ENCODE measurements around the gene MVB12A. TPM values are rescaled to one million over a fixed set of nuclear protein-coding genes. Genes with fewer than 3 reads are reported as not detected.
A peak's percentile ranks its signal among the peaks of the same experiment; 100 is the strongest.

The MVB12A gene
- total and polyA plus RNA-seq, 2 of the 8 experiments (the other 6 are each of a cell fraction or from before 2014, with no cell fraction given) = 37.9 to 76.6 TPM

DNA sequence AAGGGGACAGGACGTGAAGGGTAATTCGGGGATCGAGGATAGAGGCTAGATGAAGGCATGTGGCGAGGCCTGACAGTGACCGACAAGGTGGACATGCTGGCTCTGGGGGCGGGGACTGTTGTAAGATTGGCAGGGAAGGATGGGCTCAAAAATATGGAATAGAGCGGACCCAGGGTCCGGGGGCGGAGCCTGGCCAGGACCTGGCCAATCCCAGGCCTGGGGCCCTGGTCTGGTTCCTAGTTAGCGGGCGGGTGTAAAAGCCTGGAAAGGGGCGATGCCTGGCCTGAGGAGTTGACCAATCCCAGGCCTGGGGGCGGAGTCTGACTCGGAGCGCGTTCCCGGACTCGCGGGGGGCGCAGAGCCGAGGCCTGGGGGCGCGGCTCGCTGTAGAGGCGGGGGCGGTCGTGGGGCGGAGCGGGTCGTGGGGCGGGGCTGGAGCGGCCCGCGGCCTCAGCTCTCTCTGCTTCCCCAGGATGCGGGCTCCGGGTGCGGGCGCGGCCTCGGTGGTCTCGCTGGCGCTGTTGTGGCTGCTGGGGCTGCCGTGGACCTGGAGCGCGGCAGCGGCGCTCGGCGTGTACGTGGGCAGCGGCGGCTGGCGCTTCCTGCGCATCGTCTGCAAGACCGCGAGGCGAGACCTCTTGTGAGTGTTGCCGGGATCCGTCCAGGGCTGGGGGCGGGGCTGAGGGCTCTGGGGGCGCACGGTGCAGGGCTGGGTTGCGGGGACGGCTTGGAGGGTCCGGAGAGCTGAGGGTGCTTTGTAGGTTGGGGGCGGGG lies 50.4 kb downstream of the MVB12A start, which contains the start of gene SLC27A1:
TSS of gene SLC27A1 (plus strand) at position 457 of the 774 bp plus-strand sequence. CDS start at position 474, 17 bp downstream.
- CTCF ChIA-PET (ENCODE audit: partially characterized antibody) = interaction anchor here (0.5 to 2.6 kb wide), 7 partner anchors 16 to 313 kb away, joined by 3 to 9 read pairs (median 3); no protein-coding TSS in a partner anchor
- FAIRE-seq = peak; percentile 58
- H3K9ac ChIP-seq (replicated peaks in 1 of 4; ENCODE audit: extremely low read depth in 1 of 4, low read depth in 3 of 4, low read length in 3 of 4) = no peak within 1 kb of the TSS; a peak in 2 of 7 replicates
- no peak within 1 kb of the TSS for H3K14ac ChIP-seq (ENCODE audit: insufficient read length)
- H3K79me2 ChIP-seq (ENCODE audit: control insufficient read depth in 1 of 2, insufficient read depth in 2 of 2, low read length in 2 of 2) = no peaks in the 10 kb centered on the region; a peak in 1 of 4 replicates
- no peak within 1 kb of the TSS for H2BK20ac ChIP-seq (ENCODE audit: low read length)
- H3K23me2 ChIP-seq (ENCODE audit: low read depth, low read length) = peaks cover 16% of the 10 kb centered on the region; the same call in 1 of the 2 replicates
- H3K27me3 ChIP-seq (replicated peaks in 1 of 4; ENCODE audit: control insufficient read depth in 3 of 4, extremely low read depth in 1 of 4, insufficient read depth in 3 of 4, low read length in 3 of 4) = peaks cover 0 to 11% (median 5%) of the 10 kb centered on the region in 4 experiments; a peak in 3 of 7 replicates
- peak within 1 kb of the TSS; percentile 91 to 96 for H3K4me2 ChIP-seq (ENCODE audit: insufficient read depth in 1 of 2, low read depth in 2 of 2, low read length in 2 of 2)
- H4K8ac ChIP-seq (ENCODE audit: extremely low read depth, insufficient read depth, low read length) = peak within 1 kb of the TSS; percentile 80
- H2BK5ac ChIP-seq (ENCODE audit: low read depth, low read length) = peak within 1 kb of the TSS; percentile 74; the same call in 1 of the 2 replicates
- no peaks in the 10 kb centered on the region for H3K9me3 ChIP-seq (ENCODE audit: insufficient read depth in 2 of 2, low read depth in 1 of 2, low read length in 1 of 2)
- no peaks in the 10 kb centered on the region for H4K20me1 ChIP-seq (replicated peaks in 1 of 2; ENCODE audit: control insufficient read depth in 1 of 2, insufficient read depth in 2 of 2, low read length in 2 of 2)
- H3K36me3 ChIP-seq (ENCODE audit: control insufficient read depth in 2 of 4, insufficient read depth in 4 of 4, low read length in 3 of 4) = no peaks in the 10 kb centered on the region
- no peak within 1 kb of the TSS for H3K23ac ChIP-seq (ENCODE audit: insufficient read length)
- H3K27ac ChIP-seq (ENCODE audit: low read depth, low read length) = no peak within 1 kb of the TSS
- H2BK15ac ChIP-seq (ENCODE audit: low read length) = peak within 1 kb of the TSS; percentile 90; the same call in 1 of the 2 replicates
- H4K5ac ChIP-seq (ENCODE audit: insufficient read length, low read depth, low read length) = peak within 1 kb of the TSS; percentile 73
- peak within 1 kb of the TSS; percentile 70 to 84 (median 79) for H3K4me3 ChIP-seq (ENCODE audit: extremely low read depth in 1 of 4, insufficient read depth in 2 of 4, low read depth in 3 of 4, low read length in 4 of 4)
- 2% methylated on average over 28 of the region's 67 CpGs; no CpG with 5 or more reads in 1 of the 2 experiments for WGBS, 2 experiments (ENCODE audit: extremely low coverage in 1 of 2, insufficient coverage in 1 of 2, insufficient read length in 1 of 2, insufficient replicate concordance in 2 of 2, low coverage in 1 of 2, low lambda C conversion rate in 2 of 2, missing lambda C conversion rate in 1 of 2)
- no peak within 1 kb of the TSS for H2BK120ac ChIP-seq (replicated peaks; ENCODE audit: low read depth, low read length)
- H3K18ac ChIP-seq (ENCODE audit: extremely low read depth, low read length) = peak within 1 kb of the TSS; percentile 94; the same call in 1 of the 2 replicates
- DNase-seq (ENCODE audit: low read depth in 1 of 2, low spot score in 2 of 2) = peak; percentile 96 to 97
- H3K4ac ChIP-seq (replicated peaks; ENCODE audit: insufficient read length, low read depth, low read length) = no peak within 1 kb of the TSS
- no peak within 1 kb of the TSS for H3K56ac ChIP-seq (replicated peaks; ENCODE audit: insufficient read length, low read depth, low read length)
- H2AK5ac ChIP-seq (ENCODE audit: low read depth, low read length) = no peak within 1 kb of the TSS
- peak within 1 kb of the TSS; percentile 65 for H4K91ac ChIP-seq (replicated peaks; ENCODE audit: insufficient read length, low read length)
- POLR2A ChIA-PET (ENCODE audit: partially characterized antibody) = interaction anchor here (0.5 to 2.4 kb wide), 11 partner anchors 10 to 136 kb away, joined by 3 to 11 read pairs (median 3); partner anchors contain the start of genes BST2 and PGLS
- H2AFZ ChIP-seq (ENCODE audit: low read length) = peak within 1 kb of the TSS; percentile 100
- peaks cover 0 to 20% (median 8%) of the 10 kb centered on the region in 4 experiments; a peak in 5 of 7 replicates for H3K4me1 ChIP-seq (replicated peaks in 1 of 4; ENCODE audit: control insufficient read depth in 3 of 4, insufficient read depth in 4 of 4, low read length in 3 of 4)
- peak within 1 kb of the TSS; percentile 96; the same call in 1 of the 2 replicates for H2BK12ac ChIP-seq (ENCODE audit: low read depth, low read length)
- no peaks in the 10 kb centered on the region for H3K79me1 ChIP-seq (ENCODE audit: low read depth, low read length)
- peak; percentile 81; a peak in 3 of 4 replicates for TF ChIP-seq HDAC2 (IDR thresholded peaks at IDR 0.05; ENCODE audit: borderline replicate concordance in 1 of 2, low read depth in 2 of 2, low read length in 2 of 2)
- no peak for TF ChIP-seq TEAD4 (IDR thresholded peaks at IDR 0.05; ENCODE audit: low read depth, low read length)
- TF ChIP-seq JUND (IDR thresholded peaks at IDR 0.05; ENCODE audit: low read length) = no peak
- no peak for TF ChIP-seq SP4 (IDR thresholded peaks at IDR 0.05; ENCODE audit: low read length)
- peak; percentile 5; the same call in 1 of the 2 replicates for TF ChIP-seq SUZ12 (IDR thresholded peaks at IDR 0.05; ENCODE audit: low read length)
- peak; percentile 43 for TF ChIP-seq TAF1 (IDR thresholded peaks at IDR 0.05; ENCODE audit: low read depth, low read length)
- TF ChIP-seq SP1 (IDR thresholded peaks at IDR 0.05; ENCODE audit: low read depth, low read length) = peak; percentile 78; the same call in 1 of the 2 replicates
- TF ChIP-seq TBP (IDR thresholded peaks at IDR 0.05; ENCODE audit: low read depth, low read length) = peak; percentile 25; the same call in 1 of the 2 replicates
- peak; percentile 22 for TF ChIP-seq ASH2L (IDR thresholded peaks at IDR 0.05; ENCODE audit: low read length)
- TF ChIP-seq PHF8 (conservative IDR thresholded peaks at IDR 0.05; ENCODE audit: low read depth, low read length) = peak; percentile 65
- TF ChIP-seq E2F6 (IDR thresholded peaks at IDR 0.05) = no peak
